Loucy (cell line): Measurements from ENCODE around the gene TRIOBP.

ENCODE experiments used
- H2AFZ ChIP-seq: fragments of 200-600 bp; sonication (generic); 2 replicates; pipeline ENCODE4 v1.6.0; 2016; ENCODE audit warnings: antibody characterized with exemption, mild to moderate bottlenecking, low read length, moderate library complexity
- H3F3A ChIP-seq: fragments of 200-600 bp; 2 replicates; pipeline ENCODE4 v1.6.0; 2016; ENCODE audit warnings: antibody characterized with exemption, low read depth, mild to moderate bottlenecking
- H3K27me3 ChIP-seq: fragments of 200-600 bp; sonication (generic); 2 replicates; pipeline ENCODE4 v1.6.1; 2014; ENCODE audit warnings: low read length, mild to moderate bottlenecking; ENCODE audit not compliant: insufficient read depth, poor library complexity, severe bottlenecking
- H3K36me3 ChIP-seq: fragments of 200-600 bp; sonication (generic); 2 replicates; pipeline ENCODE4 v1.6.1; 2016; ENCODE audit warnings: low read length; ENCODE audit not compliant: insufficient read depth
- H3K4me1 ChIP-seq: fragments of 200-600 bp; sonication (generic); 2 replicates; pipeline ENCODE4 v1.5.1; 2014; ENCODE audit warnings: low read length, mild to moderate bottlenecking; ENCODE audit not compliant: insufficient read depth, poor library complexity, severe bottlenecking
- H3K4me2 ChIP-seq: fragments of 200-600 bp; sonication (generic); 2 replicates; pipeline ENCODE4 v1.6.0; 2014; ENCODE audit warnings: antibody characterized with exemption, low read length, low read depth, mild to moderate bottlenecking; ENCODE audit not compliant: poor library complexity, severe bottlenecking
- H3K4me3 ChIP-seq: fragments of 200-600 bp; sonication (generic); 2 replicates; pipeline ENCODE4 v1.5.1; 2014; ENCODE audit warnings: low read length, mild to moderate bottlenecking, mixed read lengths; ENCODE audit not compliant: poor library complexity, severe bottlenecking
- H3K79me2 ChIP-seq: fragments of 200-600 bp; sonication (generic); 2 replicates; pipeline ENCODE4 v1.6.1; 2014; ENCODE audit warnings: low read length; ENCODE audit not compliant: insufficient read depth
- H3K9ac ChIP-seq: fragments of 200-600 bp; sonication (generic); 2 replicates; pipeline ENCODE4 v1.6.0; 2014; ENCODE audit warnings: mild to moderate bottlenecking, low read depth, low read length, moderate library complexity; ENCODE audit not compliant: poor library complexity, severe bottlenecking
- H3K9me2 ChIP-seq: fragments of 200-600 bp; sonication (generic); replicated peaks from 2 replicates; pipeline ENCODE4 v1.6.1; 2016; ENCODE audit warnings: low read depth, low read length, mixed read lengths
- H3K9me3 ChIP-seq: fragments of 200-600 bp; sonication (generic); 2 replicates; pipeline ENCODE4 v1.6.1; 2014; ENCODE audit warnings: mild to moderate bottlenecking, antibody characterized with exemption, low read length, low read depth; ENCODE audit not compliant: insufficient read depth
- H4K20me1 ChIP-seq: fragments of 200-600 bp; sonication (generic); 2 replicates; pipeline ENCODE4 v1.6.0; 2014; ENCODE audit warnings: antibody characterized with exemption, low read length, mild to moderate bottlenecking; ENCODE audit not compliant: insufficient read depth, poor library complexity, severe bottlenecking
- EZH2phosphoT487 ChIP-seq: fragments of 200-600 bp; IDR thresholded peaks from 2 replicates; pipeline ENCODE4 v1.6.1; 2018; ENCODE audit warnings: antibody characterized with exemption, mild to moderate bottlenecking, moderate library complexity, borderline replicate concordance
- TF ChIP-seq, protein P1 (sequence below): fragments of 200-600 bp; sonication (generic); conservative IDR thresholded peaks from 2 replicates; pipeline ENCODE4 v1.5.1; 2014; ENCODE audit warnings: mild to moderate bottlenecking, antibody characterized with exemption, low read length

The TRIOBP gene

DNA sequence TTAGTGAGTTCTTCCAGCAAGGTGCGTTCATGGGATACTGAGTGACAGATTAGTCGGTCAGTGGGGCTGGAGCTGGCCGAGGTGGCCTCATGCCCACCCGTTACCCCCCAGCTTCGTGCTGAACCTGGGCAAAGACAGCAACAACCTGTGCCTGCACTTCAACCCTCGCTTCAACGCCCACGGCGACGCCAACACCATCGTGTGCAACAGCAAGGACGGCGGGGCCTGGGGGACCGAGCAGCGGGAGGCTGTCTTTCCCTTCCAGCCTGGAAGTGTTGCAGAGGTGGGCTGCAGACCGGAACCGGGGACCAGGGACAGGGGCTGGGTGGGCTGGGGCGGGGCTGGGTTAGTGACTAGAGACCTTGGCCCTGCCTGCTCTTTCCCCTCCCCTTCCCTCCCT lies 18.5 kb upstream of the TRIOBP start:
- TF ChIP-seq EZH2phosphoT487, result no peak
- TF ChIP-seq, protein P1, sequence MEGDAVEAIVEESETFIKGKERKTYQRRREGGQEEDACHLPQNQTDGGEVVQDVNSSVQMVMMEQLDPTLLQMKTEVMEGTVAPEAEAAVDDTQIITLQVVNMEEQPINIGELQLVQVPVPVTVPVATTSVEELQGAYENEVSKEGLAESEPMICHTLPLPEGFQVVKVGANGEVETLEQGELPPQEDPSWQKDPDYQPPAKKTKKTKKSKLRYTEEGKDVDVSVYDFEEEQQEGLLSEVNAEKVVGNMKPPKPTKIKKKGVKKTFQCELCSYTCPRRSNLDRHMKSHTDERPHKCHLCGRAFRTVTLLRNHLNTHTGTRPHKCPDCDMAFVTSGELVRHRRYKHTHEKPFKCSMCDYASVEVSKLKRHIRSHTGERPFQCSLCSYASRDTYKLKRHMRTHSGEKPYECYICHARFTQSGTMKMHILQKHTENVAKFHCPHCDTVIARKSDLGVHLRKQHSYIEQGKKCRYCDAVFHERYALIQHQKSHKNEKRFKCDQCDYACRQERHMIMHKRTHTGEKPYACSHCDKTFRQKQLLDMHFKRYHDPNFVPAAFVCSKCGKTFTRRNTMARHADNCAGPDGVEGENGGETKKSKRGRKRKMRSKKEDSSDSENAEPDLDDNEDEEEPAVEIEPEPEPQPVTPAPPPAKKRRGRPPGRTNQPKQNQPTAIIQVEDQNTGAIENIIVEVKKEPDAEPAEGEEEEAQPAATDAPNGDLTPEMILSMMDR, result no peak
- Histone ChIP-seq H3K9ac (peak overlapping the region; percentile 50), H3K4me1 (peaks cover 22% of the 10 kb centered on the region), H3K9me3 (no peaks in the 10 kb centered on the region), H3F3A (peaks cover 17% of the 10 kb centered on the region; the same call in 1 of the 2 replicates), H3K9me2 (no peaks in the 10 kb centered on the region), H4K20me1 (peaks cover 14% of the 10 kb centered on the region), H3K4me3 (peak overlapping the region; percentile 86), H3K4me2 (peak overlapping the region; percentile 89), H3K36me3 (peaks cover 14% of the 10 kb centered on the region; the same call in 1 of the 2 replicates), H2AFZ (no peak overlapping the region), H3K27me3 (no peaks in the 10 kb centered on the region), H3K79me2 (peaks cover 50% of the 10 kb centered on the region)

DNA sequence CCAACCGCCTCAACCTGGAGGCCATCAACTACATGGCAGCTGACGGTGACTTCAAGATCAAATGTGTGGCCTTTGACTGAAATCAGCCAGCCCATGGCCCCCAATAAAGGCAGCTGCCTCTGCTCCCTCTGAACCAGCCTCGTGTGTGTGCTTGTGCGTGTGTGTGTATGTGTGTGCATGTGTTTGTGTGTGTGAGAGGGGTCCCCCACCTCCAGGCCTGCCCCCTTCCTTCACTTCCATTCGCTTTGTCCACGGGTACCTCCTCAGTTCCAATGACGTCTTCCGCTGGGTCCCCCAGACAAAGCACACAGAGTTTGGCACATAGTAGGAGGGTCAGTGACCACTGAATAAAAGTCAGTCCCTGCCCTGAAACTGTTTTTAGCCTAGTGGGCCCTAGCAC lies 17.2 kb upstream of the TRIOBP start:
- Histone ChIP-seq H3F3A (peaks cover 17% of the 10 kb centered on the region; the same call in 1 of the 2 replicates), H3K9me3 (no peaks in the 10 kb centered on the region), H3K79me2 (peaks cover 40% of the 10 kb centered on the region), H2AFZ (no peak overlapping the region), H4K20me1 (peaks cover 14% of the 10 kb centered on the region), H3K4me3 (no peak overlapping the region), H3K4me2 (no peak overlapping the region), H3K9ac (no peak overlapping the region), H3K36me3 (peaks cover 14% of the 10 kb centered on the region; the same call in 1 of the 2 replicates), H3K4me1 (peaks cover 16% of the 10 kb centered on the region), H3K27me3 (no peaks in the 10 kb centered on the region), H3K9me2 (no peaks in the 10 kb centered on the region)
- TF ChIP-seq, protein P1, result no peak
- no peak for TF ChIP-seq EZH2phosphoT487

DNA sequence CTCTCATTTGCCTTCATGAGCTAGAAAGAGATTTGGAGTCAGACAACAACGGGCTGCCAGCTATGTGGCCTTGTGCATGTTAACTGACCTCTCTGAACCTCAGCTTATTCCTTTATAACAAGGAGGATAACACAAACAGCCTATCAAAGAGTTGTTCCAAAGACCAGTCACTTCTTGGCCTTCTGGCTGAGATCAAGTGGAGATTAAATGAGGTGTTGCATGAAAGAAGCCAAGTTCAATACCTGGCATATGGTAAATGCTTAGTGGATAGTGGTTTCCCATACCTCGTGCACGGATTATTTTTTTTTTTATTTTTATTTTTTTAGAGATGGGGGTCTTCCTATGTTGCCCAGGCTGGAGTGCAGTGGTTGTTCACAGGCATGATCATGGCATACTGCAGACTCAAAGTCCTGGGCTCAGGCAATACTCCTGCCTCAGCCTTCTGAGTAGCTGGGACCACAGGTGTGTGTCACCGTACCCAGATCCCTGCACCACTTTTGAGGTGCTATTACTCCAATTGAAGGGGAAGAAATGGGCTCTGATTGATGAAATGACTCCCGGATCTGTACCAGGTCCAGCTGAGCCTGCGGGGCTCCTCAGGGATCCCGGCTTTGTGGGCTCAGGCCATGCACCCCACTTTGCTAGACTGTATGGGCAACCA lies 16.5 kb upstream of the TRIOBP start:
- Histone ChIP-seq H4K20me1 (peaks cover 14% of the 10 kb centered on the region), H3K27me3 (no peaks in the 10 kb centered on the region), H3K36me3 (peaks cover 14% of the 10 kb centered on the region; the same call in 1 of the 2 replicates), H3K79me2 (peaks cover 37% of the 10 kb centered on the region), H2AFZ (no peak overlapping the region), H3F3A (peaks cover 17% of the 10 kb centered on the region; the same call in 1 of the 2 replicates), H3K9ac (no peak overlapping the region), H3K4me2 (no peak overlapping the region), H3K9me2 (no peaks in the 10 kb centered on the region), H3K4me1 (peaks cover 16% of the 10 kb centered on the region), H3K4me3 (no peak overlapping the region), H3K9me3 (no peaks in the 10 kb centered on the region)
- TF ChIP-seq EZH2phosphoT487, result no peak
- TF ChIP-seq, protein P1, result no peak
